DND-41 (cell line): ENCODE data around the gene SLC25A4.

Experiments used
- EZH2 ChIP-seq: IDR thresholded peaks from 3 replicates; pipeline ENCODE4 v1.6.1; 2012; ENCODE audit warnings: borderline replicate concordance, low read depth, mild to moderate bottlenecking, moderate library complexity, low read length, inconsistent platforms; ENCODE audit not compliant: severe bottlenecking
- TF ChIP-seq, protein P1 (sequence below): IDR thresholded peaks from 2 replicates; pipeline ENCODE4 v1.5.1; 2012; ENCODE audit warnings: borderline replicate concordance, low read length, moderate library complexity, mild to moderate bottlenecking; ENCODE audit not compliant: poor library complexity, severe bottlenecking; ENCODE audit errors: extremely low read depth

DNA sequence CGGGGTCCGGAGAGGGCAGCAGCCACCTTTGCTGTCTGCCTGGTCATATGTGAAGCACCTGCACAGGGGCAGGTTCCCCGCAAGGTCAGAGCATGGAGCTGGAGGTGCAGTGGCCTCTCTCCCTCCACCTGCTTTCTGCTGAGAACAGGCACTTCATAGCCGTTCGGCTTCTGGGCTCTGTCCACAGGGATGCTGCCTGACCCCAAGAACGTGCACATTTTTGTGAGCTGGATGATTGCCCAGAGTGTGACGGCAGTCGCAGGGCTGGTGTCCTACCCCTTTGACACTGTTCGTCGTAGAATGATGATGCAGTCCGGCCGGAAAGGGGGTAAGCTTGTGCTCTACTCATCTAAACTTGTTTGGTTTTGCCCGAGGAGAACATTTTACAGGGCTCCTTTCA lies 2.5 kb downstream of the SLC25A4 start:
- TF ChIP-seq, protein P1, sequence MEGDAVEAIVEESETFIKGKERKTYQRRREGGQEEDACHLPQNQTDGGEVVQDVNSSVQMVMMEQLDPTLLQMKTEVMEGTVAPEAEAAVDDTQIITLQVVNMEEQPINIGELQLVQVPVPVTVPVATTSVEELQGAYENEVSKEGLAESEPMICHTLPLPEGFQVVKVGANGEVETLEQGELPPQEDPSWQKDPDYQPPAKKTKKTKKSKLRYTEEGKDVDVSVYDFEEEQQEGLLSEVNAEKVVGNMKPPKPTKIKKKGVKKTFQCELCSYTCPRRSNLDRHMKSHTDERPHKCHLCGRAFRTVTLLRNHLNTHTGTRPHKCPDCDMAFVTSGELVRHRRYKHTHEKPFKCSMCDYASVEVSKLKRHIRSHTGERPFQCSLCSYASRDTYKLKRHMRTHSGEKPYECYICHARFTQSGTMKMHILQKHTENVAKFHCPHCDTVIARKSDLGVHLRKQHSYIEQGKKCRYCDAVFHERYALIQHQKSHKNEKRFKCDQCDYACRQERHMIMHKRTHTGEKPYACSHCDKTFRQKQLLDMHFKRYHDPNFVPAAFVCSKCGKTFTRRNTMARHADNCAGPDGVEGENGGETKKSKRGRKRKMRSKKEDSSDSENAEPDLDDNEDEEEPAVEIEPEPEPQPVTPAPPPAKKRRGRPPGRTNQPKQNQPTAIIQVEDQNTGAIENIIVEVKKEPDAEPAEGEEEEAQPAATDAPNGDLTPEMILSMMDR = no peak
- no peak for TF ChIP-seq EZH2
